Esophagus squamous epithelium (tissue), 5 donors: ENCODE results near the gene CTSH. TPM values are rescaled to one million over a fixed set of nuclear protein-coding genes. Genes with fewer than 3 reads are reported as not detected.

Experiments used
- DNase-seq: peaks from one replicate; lab custom pipeline; 2025; lab: John Stamatoyannopoulos, UW
- H3K27ac ChIP-seq, 4 donors: fragments of 200-600 bp; sonication (generic); one replicate each; pipeline ENCODE4 v1.5.1; 2016 to 2019; ENCODE audit warnings: mild to moderate bottlenecking in 1 of 4
- H3K27me3 ChIP-seq, 4 donors: fragments of 200-600 bp; sonication (generic); 1 replicate in 3 of 4; 2 replicates in 1 of 4; pipeline versions ENCODE4 v1.5.1 to v1.6.0; 2017 to 2021; ENCODE audit warnings: antibody characterized with exemption in 1 of 4
- H3K36me3 ChIP-seq, 3 donors: fragments of 200-600 bp; sonication (generic); one replicate each; pipeline ENCODE4 v1.5.1; 2016 to 2019
- H3K4me1 ChIP-seq, 3 donors: fragments of 200-600 bp; sonication (generic); one replicate each; pipeline ENCODE4 v1.5.1; 2017 to 2019
- H3K4me3 ChIP-seq, 4 donors: fragments of 200-600 bp; sonication (generic); 1 replicate in 3 of 4; 2 replicates in 1 of 4; pipeline ENCODE4 v1.5.1; 2016 to 2019; ENCODE audit warnings: mild to moderate bottlenecking in 2 of 4, moderate library complexity in 1 of 4
- H3K9me3 ChIP-seq, 3 donors: fragments of 200-600 bp; sonication (generic); one replicate each; pipeline ENCODE4 v1.5.1; 2016 to 2019
- CTCF ChIP-seq, 6 experiments: fragments of 450-650 bp in 4 of 6; fragments of 200-600 bp in 2 of 6; sonication (generic) in 2 of 6; IDR thresholded peaks; one replicate each; pipeline ENCODE4 v1.5.1; 2016 to 2019; ENCODE audit warnings: antibody characterized with exemption in 6 of 6, mild to moderate bottlenecking in 4 of 6, moderate library complexity in 4 of 6
- POLR2A ChIP-seq, 4 donors: fragments of 450-650 bp; IDR thresholded peaks; one replicate each; pipeline ENCODE4 v1.6.1; 2017; ENCODE audit warnings: antibody characterized with exemption in 4 of 4, mild to moderate bottlenecking in 4 of 4, moderate library complexity in 3 of 4
- WGBS, 2 donors: methylation state at CpG; one replicate each; pipeline ENCODE4 v1.1.5; 2018; 5-methylcytosine and 5-hydroxymethylcytosine counted together
- intact Hi-C: fragments of 100-400 bp; cut with DNase I; formaldehyde crosslinking; loops from one replicate; pipeline ENCODE4 v1.15.0; 2022
- total RNA-seq, 4 donors: library from RNA; depleted of rRNA; stranded (reverse); fragments of >200 nt; gene quantifications; one replicate each; pipeline ENCODE4 v1.1.0, GENCODE V29; 2016
- donor health status: DM: yes; HTN: yes; CAD: no.

The CTSH gene
- total RNA-seq, 4 donors from 2014 or later = 19.7 to 115 (median 69.6) TPM

DNA sequence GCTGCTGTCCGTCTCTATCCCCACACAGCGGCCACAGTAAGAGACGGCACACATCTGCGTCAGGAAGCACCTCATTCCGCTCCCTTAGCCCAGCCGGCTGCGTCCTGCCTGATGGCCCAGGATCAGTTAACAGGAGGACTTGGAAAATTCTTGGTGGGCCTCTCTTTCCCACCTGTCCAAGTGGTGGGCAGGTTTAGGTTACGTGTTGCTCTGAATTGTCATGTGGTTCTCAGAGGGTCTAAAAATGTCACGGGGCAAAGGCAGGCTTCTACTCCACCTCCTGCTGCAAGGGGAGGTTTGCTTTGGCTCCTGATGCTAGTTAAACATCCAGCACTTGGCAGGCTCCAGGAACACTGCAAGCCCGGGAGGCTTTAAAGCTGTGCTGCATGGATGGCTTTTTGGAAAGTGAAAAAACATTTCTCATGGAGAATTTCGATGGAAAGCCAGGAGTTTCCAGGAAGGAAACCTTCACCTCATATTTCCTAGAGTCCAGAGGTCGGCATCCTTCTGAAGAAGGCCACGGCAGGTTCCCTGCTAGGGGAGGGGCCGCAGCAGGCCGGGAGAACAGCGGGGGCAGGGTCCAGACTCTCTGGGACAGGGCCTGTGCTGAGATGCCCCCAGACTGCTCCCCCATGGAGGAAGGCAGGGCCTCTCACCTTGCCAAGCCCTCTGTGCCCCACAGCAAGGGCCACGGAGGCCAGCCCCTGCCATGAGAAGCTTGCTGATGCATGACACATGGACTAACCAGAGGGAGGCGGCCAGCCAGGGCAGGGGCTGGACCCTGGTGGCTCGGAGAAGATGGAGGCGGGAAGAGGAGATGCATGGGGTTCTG lies 10.8 kb downstream of the CTSH start:
- DNase-seq = no peak
- peaks cover 0 to 49% (median 0%) of the 10 kb centered on the region in 3 donors for H3K36me3 ChIP-seq
- no peak overlapping the region for H3K4me3 ChIP-seq
- H3K27me3 ChIP-seq = no peaks in the 10 kb centered on the region
- H3K4me1 ChIP-seq = peaks cover 7 to 86% (median 32%) of the 10 kb centered on the region in 3 donors
- intact Hi-C loops = no loop called here
- peak overlapping the region in 2 of 4 donors; percentile 19 to 22 for H3K27ac ChIP-seq
- H3K9me3 ChIP-seq = no peaks in the 10 kb centered on the region
- TF ChIP-seq CTCF (IDR thresholded peaks at IDR 0.05) (no peak), POLR2A (IDR thresholded peaks at IDR 0.05) (no peak)
- WGBS, 2 donors = 50 to 71% methylated on average over 7 to 12 of the region's 20 CpGs

DNA sequence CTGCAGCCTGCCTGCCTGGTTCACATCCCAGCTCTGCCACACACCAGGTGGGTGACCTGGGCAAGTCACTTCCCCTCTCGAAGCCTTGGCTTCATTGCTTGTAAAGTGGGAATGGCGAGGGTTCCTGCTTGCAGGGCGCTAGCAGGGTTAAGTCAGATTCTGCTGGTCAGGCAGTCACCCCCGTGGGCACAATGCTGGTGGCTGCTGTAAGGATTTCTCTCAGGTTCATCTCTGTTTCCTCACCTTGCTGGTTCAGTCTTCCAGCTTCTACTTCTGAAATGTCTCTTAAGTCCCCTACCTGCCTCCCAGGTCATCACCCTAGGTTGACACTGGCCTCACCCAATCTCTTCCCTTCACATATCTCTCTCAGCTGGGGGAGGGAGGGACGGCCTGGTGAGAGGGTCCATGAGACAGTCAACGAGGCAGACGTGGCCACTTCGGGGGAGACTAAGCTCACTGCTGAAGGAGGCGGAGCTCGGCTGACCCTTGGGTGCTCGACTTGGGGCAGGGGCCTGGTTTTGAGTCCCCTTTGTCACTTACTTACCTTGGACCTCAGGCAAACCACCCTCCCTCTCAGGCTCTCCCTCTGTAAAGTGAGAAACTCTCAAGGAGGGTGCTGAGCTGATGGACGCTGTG lies 11.5 kb downstream of the CTSH start:
- H3K36me3 ChIP-seq = peaks cover 0 to 49% (median 0%) of the 10 kb centered on the region in 3 donors

GRCh38 chr15:78932258-78932808 lies 12.5 kb downstream of the CTSH start:
- WGBS, 2 donors = 46 to 85% methylated on average over 2 to 4 of the region's 13 CpGs
- Histone ChIP-seq H3K9me3 (no peaks in the 10 kb centered on the region), H3K27ac (no peak overlapping the region), H3K4me3 (no peak overlapping the region), H3K36me3 (peaks cover 0 to 55% (median 0%) of the 10 kb centered on the region in 3 donors), H3K4me1 (peaks cover 4 to 75% (median 25%) of the 10 kb centered on the region in 3 donors), H3K27me3 (no peaks in the 10 kb centered on the region)
- DNase-seq = no peak
- intact Hi-C loops = no loop called here
- TF ChIP-seq CTCF (IDR thresholded peaks at IDR 0.05) (no peak), POLR2A (IDR thresholded peaks at IDR 0.05) (no peak)

More for the DNA sequence above, 11.5 kb downstream of the CTSH start:
- 79 to 94% methylated on average over 4 to 10 of the region's 12 CpGs for WGBS, 2 donors
- Histone ChIP-seq H3K27ac (peak overlapping the region in 2 of 4 donors; percentile 3 to 19), H3K27me3 (no peaks in the 10 kb centered on the region), H3K4me1 (peaks cover 5 to 79% (median 29%) of the 10 kb centered on the region in 3 donors), H3K4me3 (no peak overlapping the region), H3K9me3 (no peaks in the 10 kb centered on the region)
- DNase-seq = no peak
- intact Hi-C loops = no loop called here
- TF ChIP-seq CTCF (IDR thresholded peaks at IDR 0.05) = no peak
- TF ChIP-seq POLR2A (IDR thresholded peaks at IDR 0.05) = no peak

DNA sequence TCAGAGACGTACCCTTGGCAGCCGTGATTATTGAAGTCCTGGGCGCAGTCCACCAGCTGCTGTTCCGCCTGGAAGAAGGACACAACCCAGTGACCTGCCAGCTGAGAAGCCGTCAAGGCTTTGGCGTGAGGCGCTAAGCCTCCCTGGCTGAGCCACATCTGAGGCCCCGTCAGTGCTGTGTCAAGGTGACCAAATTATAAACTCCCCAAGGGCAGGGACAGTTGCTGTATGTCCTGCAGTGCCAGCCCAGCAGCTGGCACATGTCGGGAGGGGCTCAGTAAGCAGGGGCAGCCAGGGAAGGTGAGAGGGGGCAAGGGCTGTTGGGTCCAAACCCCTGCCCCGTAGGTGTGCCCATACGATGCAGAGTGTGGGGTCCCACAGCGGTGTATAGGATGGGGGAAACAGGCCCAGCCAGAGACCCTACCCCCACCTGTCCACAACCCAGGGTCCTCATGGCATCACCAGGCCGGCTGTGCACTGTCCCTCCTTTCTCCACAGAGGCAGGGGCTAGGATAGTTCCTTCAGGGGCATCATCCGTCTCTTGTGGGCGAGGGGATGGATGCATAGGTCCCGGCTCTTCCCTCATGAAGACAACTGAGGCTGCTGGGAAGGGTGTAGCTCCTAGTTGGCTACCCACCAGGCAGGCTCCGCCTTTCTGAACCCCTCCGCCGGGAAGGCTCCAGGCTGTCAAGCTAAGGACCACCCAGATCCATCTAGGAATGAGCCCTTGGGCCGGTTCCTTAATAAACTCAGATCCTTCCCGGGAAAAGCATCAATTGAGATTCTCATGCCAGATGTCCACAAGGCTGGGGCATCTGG lies 13.2 kb downstream of the CTSH start:
- H3K4me1 ChIP-seq = peaks cover 4 to 75% (median 25%) of the 10 kb centered on the region in 3 donors
- peak overlapping the region; percentile 73 to 84 (median 77) for H3K27ac ChIP-seq
- DNase-seq = no peak
- H3K36me3 ChIP-seq = peaks cover 0 to 55% (median 0%) of the 10 kb centered on the region in 3 donors
- no peaks in the 10 kb centered on the region for H3K9me3 ChIP-seq
- TF ChIP-seq POLR2A (IDR thresholded peaks at IDR 0.05) = no peak
- no peak for TF ChIP-seq CTCF (IDR thresholded peaks at IDR 0.05)
- intact Hi-C loops = no loop called here
- no peaks in the 10 kb centered on the region for H3K27me3 ChIP-seq
- WGBS, 2 donors = 38 to 89% methylated on average over 4 to 5 of the region's 21 CpGs
- no peak overlapping the region for H3K4me3 ChIP-seq
